HG03139 (cell line): ENCODE measurements around the gene L1TD1.
"Not testable (repeated sequence)": the region's sequence is repeated elsewhere in the genome, so short reads cannot be mapped to it uniquely, and the experiment has no call there.

Experiments
- ATAC-seq: cut with Tn5 transposase; IDR thresholded peaks from one replicate; pipeline ENCODE4 v1.9.1; 2021; ENCODE audit not compliant: unreplicated experiment

The L1TD1 gene

GRCh38 chr1:62198781-62199125 is 4.1 kb downstream of the L1TD1 start:
- ATAC-seq: no peak

DNA sequence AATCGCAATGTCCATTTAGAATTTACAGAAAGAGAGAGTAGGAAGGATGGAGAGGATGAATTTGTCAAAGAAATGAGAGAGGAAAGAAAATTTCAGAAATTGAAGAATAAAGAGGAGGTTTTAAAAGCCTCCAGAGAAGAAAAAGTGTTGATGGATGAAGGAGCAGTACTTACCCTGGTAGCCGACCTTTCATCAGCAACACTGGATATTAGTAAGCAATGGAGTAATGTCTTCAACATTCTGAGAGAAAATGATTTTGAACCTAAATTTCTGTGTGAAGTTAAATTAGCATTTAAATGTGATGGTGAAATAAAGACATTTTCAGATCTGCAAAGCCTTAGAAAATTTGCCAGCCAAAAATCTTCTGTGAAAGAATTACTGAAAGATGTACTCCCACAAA is 12.5 kb downstream of the L1TD1 start:
- ATAC-seq: no peak

- ATAC-seq: no peak
These were observed 13.4 kb downstream of the L1TD1 start for GRCh38 chr1:62208087-62208486.

- no peak for ATAC-seq
These were observed 14.3 kb downstream of the L1TD1 start for GRCh38 chr1:62208970-62209369.

- no peak for ATAC-seq
These were observed 15.4 kb downstream of the L1TD1 start for GRCh38 chr1:62209931-62210595.

GRCh38 chr1:62210960-62211359 is 16.3 kb downstream of the L1TD1 start:
- ATAC-seq: no peak

DNA sequence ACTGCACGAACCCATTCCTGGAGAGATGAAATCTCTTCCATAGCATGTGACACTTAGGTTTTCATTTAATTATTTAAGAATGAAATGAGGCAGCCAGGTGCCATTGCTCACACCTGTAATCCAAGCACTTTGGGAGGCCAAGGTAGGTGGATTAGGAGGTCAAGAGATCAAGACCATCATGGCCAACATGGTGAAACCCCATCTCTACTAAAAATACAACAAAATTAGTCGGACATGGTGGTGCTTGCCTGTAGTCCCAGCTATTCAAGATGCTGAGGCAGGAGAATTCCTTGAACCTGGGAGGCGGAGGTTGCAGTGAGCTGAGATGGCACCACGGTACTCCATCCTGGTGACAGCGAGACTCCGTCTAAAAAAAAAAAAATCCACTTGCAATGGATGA is 17.8 kb downstream of the L1TD1 start:
- no peak for ATAC-seq

DNA sequence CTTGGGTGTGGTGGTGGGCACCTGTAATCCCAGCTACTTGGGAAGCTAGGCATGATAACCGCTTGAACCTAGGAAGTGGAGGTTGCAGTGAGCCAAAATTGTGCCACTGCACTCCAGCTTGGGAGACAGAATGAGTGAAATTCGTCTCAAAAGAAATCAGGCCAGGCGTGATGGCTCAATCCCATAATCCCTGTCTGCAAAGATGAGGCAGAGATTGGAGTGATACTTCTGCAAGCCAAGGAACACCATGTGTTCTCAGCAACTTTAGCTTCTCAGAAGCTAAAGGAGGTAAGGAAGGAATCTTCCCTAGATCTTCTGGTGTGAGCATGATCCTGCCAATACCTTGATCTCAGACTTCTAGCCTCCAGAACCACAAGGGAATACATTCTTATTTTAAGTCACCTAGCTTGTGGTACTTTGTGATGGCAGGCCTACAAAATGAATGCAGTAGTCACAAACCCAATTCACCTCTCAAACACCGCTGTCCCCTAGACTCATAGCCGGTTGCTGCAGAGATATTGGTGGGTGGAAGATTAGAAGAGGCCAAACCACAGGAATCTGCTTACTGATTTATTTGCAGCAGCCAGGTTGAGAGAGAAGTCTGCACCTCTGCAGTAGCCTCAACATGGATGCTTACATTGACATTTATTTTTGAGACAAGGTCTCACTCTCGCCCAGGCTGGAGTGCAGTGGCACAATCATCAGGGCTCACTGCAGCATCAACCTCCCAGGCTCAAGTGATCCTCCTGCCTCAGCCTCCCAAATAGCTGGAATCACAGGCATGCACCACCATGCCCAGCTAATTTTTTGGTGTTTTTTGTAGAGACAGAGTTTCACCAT is 18.6 kb downstream of the L1TD1 start:
- no peak for ATAC-seq

GRCh38 chr1:62218604-62219003 is 24.0 kb downstream of the L1TD1 start:
- ATAC-seq: no peak

- ATAC-seq: not testable (repeated sequence)
These were observed 25.8 kb downstream of the L1TD1 start for GRCh38 chr1:62220456-62220855.

GRCh38 chr1:62221171-62221570 is 26.5 kb downstream of the L1TD1 start:
- ATAC-seq: no peak

DNA sequence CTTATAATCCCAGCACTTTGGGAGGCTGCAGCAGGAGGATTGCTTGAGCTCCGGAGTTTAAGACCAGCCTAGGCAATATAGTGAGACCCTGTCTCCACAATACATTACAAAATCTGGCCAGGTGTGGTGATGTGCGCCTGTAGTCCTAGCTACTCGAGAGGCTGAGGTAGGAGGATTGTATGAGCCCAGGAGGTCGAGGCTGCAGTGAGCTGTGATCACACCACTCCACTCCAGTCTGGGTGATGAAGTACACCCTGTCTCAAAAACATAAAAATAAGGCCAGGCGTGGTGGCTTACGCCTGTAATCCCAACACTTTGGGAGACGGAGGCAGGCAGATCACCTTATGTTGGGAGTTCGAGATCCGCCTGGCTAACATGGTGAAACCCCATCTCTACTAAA is 27.7 kb downstream of the L1TD1 start:
- no peak for ATAC-seq

GRCh38 chr1:62224182-62224581 is 29.5 kb downstream of the L1TD1 start:
- ATAC-seq: no peak

DNA sequence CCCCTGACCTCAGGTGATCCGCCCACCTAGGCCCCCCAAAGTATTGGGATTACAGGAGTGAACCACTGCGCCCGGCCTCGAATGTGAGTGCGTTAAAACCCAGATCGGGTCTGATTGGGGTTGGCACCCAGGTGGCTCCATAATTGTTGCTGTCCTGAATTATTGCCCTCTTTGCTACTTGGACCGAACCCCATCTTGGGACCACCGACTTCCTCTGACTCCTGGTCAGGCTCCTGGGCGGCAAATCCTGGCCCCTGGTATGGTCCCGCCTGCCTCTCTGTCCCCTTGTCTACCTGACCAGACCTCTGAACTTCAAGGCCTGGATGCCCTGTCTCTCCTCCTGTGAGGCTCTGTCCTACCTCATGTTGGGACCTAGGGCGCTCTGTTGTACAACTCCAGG is 32.8 kb downstream of the L1TD1 start:
- no peak for ATAC-seq

- ATAC-seq: no peak
These were observed 33.7 kb downstream of the L1TD1 start for GRCh38 chr1:62228136-62228882.

DNA sequence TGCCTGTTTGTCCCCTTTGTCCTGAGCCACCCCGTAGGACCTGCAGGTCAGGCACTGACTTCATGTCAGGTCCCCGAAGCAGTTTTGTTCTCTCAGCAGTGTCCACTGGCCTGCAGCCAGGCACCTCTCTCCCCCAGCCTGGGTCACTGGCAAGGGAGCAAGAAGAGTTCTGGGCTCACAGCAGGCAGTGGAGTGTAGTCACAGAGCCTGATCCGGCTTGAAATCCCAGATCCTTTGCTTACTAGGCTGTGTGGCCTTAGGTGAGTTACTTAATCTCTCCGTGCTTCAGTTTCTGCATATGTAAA is 34.2 kb downstream of the L1TD1 start:
- no peak for ATAC-seq

- no peak for ATAC-seq
These were observed 34.8 kb downstream of the L1TD1 start for GRCh38 chr1:62229468-62229867.

DNA sequence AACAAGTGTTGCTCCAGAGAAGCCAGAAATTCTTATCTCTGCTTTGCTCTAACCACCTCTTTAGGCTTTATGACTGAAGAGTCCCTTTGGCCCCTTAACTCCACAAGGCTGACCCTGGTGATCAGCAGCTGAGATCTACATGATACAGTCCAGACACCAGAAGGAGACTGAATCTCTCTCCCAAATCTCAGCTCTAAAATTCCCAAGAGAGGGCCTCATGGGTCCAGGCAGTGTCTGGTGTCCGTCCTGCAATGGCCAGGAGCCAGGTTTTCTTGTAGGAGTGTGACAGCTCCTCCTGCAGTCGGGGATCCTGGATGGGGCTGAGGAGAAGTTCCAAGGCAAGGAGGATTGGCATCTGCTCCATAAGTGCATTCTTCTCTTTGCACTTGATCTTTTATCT is 35.3 kb downstream of the L1TD1 start:
- no peak for ATAC-seq

DNA sequence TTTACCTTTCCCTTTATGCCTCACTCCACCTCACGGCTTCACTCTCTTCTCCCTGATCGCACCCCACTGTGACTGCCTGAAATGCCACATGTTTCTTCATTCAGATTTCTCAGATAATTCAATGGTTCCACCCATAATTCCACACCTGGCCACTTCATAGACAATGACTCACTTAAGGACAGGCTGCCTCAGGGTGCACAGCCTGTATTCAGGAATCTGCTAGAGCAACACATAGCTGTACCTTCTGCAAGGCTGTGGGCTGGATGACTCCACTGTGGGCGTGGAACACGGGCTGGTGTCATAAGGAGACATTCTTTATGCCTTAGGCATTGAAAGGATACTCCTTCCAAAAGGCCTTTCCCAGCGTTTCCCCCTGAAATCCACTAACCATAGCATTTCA is 36.1 kb downstream of the L1TD1 start:
- no peak for ATAC-seq

- no peak for ATAC-seq
These were observed 38.2 kb downstream of the L1TD1 start for GRCh38 chr1:62232871-62233278.

GRCh38 chr1:62233926-62234450 is 39.3 kb downstream of the L1TD1 start:
- no peak for ATAC-seq

- no peak for ATAC-seq
These were observed 40.0 kb downstream of the L1TD1 start for GRCh38 chr1:62234688-62235087.
